CD4-positive, alpha-beta T cell treated with Interleukin-6 for 4 hours (primary cell): ENCODE data around the gene GSTO2.
A peak's percentile ranks its signal among the peaks of the same experiment; 100 is the strongest.

Experiments used
- DNase-seq: peaks from one replicate; pipeline ENCODE4 v3.0.0-alpha.2; 2020; ENCODE audit warnings: mixed read lengths

GSTO2 gene

DNA sequence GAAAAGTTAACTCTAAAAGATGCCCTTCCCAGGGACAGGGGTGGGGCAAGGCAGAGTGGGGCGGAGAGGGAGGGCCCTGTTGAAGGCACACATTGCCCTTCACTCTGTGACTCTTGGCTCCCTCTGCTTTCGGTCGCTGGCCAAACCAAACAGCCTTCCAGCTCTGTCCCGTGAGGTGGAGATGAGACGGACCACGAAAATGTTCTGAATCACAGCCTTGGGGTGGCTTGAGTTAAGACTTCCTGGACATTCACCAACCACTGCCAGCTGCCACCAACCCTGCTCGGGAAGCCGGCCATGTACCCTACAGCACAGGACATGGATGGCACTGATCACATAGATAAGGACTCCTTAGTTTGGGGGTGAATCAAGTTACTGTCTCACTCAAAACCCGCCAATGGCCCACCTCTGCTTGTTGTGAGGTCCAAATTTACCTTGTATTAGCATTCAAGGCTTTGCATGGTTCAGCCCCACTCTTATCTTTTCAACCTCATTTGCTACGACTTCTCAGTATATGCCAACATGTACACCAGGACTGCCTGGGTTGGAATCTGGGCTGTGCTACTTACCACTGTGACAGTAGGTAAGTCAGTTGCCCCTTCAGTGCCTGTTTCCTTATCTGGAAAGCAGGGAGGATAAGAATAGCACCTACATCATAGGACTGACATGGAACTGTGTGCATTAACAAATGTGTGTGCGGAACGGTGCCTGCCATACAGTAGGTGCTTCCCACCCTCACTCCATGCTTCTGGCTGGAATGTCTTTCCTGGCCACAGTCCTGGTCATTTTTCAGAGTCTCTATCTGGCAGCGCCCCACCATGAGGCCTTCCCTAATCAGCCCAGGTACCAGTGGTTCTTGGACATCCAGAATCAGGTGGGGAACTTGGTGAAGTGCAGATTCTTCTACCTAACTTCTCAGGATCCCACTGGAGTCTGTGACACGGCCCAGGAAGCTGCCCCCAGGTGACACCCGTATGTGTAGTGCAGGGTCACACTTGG is 41.3 kb downstream of the GSTO2 start:
- DNase-seq: no peak

DNA sequence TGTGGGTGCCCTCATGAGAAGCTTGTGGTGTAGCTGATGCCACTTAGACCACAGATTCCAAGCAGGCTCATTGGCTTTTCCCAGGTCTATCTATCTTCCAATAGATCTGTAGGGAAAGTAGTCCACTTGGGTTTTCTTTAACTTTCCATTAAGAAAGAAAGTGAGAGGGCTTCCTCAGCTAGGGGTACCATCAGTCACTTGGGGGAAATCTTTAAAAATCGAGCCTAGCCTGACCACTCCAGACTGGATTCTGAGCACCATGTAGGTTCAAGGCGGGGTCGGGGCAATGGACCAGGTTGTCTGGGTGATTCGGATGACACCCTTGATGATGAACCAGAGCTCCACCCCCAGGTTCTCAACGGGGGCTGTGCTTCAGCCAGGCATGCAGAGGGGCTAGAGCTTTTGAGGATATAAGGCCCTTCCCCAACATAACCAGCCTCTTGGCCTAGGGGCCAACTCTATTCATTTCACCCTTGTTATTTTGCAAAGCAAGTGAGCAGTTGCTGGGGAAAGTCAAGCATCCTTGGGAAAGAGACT is 42.3 kb downstream of the GSTO2 start:
- no peak for DNase-seq

DNA sequence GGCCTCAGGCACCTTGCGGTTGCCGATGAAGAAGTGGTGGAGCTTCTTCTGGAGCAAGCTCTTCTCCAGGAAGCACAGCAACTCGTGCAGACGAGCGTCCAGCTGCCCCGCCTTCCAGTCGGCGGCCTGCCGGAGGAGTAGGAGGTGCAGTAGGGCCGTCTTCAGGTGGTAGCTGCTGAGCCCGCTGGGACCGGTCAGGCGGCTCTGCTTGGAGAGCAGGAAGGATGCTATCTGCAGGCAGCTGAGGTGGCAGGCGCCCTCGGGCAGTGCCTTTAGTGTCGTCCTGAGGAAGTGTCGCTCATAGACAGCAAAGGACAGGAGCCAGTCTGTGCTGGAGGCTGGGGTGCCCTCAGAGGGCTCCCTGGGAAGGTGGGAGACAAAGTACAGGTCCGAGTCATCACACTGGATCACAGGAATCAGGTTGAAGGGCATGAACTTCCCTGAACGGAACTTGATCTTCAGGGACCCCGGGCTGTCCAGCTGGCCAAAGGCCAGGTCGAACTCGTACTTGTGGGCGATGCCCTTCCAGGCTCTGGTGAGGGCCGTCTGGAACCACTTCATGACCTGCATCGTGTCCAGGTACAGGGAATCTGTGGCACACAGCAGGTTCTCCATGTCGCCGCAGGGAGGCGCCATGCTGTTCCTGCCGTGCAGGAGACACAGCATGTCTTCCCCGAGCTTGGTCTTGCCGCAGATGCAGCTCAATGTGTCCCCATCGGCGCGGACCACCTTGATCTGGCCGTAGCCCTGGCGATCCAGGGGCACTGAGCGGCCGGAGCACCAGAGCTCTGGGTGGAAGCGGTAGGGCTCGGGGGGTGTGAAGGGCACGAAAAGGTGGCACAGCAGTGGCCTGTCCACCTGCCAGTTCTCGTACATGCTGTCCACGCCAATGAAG is 45.9 kb downstream of the GSTO2 start:
- DNase-seq: no peak

DNA sequence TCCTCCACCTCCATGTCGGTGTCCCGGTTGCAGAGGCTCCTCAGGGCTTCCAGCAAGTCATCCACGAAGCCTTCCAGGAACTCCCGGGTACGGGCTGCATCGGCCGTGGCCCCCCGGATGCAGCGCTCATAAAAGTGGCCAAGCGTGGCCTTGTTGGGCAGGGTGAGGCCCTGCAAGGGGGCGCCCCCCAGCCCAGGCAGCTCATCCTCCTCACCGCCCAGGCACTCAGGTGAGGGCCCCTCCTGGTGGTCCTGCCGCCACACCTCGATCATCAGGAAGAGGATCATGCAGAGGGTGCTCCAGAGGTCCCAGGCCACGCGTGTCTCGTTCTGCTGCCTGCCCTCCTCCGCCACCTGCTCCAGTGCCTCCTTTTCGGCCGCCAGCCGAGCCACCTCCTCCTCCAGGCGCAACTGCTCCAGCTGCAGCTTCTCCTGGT is 46.5 kb downstream of the GSTO2 start:
- no peak for DNase-seq

DNA sequence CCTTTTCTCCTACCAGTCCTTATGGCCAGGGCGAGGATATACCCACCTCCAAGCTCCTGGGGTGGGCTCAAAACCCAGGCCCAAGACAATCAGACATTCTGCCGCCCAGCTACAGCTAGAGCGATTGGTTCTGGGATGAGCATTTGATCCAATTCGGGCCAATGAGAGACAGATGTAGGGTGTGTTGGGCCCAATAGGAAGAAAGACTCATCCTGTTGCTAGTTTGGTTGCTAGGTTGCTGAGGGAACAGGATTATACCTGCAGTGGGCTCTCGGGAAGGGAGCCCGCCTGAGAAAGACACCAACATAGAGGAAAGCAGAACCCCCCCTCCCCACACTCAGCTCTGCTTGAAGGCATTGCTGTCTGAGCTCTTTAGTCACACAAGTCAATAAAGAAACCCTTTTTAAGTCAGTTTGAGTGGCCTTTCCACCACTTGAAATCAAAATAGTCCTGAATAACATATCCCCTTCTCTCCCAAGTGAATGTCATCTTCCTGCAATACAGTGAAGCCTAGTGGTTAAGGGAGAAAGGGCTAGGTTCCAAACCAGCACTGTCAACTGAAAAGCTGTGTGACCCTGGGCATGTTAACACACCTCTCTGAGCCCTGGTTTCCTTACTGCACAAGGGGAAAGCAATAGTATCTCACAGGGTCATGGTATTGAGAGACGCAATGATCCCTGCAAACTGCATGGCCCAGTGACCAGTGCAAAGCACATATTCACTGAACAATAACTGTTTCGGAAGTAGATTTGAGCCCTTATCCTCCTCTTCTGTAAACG is 47.5 kb downstream of the GSTO2 start:
- no peak for DNase-seq

GRCh38 chr10:104317269-104317710 is 48.3 kb downstream of the GSTO2 start:
- DNase-seq: no peak

GRCh38 chr10:104317726-104318299 is 48.8 kb downstream of the GSTO2 start:
- no peak for DNase-seq

- no peak for DNase-seq
Measured at GRCh38 chr10:104318326-104318725, 49.3 kb downstream of the GSTO2 start.

GRCh38 chr10:104318810-104319741 is 50.1 kb downstream of the GSTO2 start:
- no peak for DNase-seq

DNA sequence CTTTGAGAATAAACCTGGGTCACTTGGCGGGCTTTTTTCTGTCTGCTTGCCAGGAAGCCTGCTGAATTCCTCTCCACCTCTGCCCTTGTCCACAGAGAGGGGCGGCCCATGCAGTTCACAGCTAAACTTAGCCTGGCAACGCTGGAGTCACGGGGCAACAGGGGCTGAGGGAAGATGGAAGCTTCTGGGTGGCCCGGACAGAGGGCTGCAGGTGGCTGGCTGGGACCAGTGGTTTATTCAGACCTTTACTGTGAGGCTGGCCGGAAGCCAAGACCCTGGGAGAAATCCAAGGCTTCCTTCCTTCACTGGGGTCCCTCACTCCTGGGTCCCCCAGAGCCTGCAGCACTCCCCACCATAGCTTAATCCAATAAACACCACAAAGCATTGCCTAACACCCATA is 52.2 kb downstream of the GSTO2 start:
- no peak for DNase-seq

DNA sequence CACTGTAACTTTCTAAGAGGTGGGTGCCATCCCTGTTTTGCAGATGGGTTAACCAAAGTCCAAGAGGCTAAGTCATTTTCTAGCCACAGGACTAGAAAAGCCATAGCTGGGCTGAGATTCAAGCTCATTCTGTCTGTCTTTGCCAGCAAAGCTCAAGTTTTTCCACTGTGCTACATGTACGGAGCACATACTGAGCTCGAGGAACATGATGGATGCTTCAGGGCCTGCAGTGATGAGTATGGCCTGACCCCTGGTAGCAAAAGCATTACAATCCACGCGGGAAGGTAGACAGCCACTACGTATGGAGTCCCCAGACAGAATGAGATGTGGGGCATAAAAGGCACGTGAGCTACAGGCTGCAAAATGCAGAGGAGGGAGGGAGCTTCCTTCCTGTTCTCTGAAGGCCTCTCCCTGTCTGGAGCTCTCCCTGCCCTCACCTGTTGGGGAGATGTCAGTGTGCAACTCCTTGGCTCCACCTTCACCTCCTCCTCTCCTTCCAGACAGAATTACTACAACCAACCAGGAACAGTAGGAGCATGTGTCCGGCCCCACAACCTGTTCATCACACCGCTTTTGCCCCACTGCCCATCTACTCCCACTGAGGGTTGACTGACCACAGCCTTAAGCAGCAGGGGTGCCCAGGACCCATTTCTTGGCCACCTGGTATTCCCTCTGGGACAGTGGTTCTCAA is 52.9 kb downstream of the GSTO2 start:
- peak; percentile 57 for DNase-seq

GRCh38 chr10:104322416-104322782 is 53.4 kb downstream of the GSTO2 start:
- peak; percentile 52 for DNase-seq

- DNase-seq: no peak
Measured at GRCh38 chr10:104323085-104323484, 54.1 kb downstream of the GSTO2 start.

- DNase-seq: no peak
Measured at GRCh38 chr10:104323760-104324201, 54.8 kb downstream of the GSTO2 start.

DNA sequence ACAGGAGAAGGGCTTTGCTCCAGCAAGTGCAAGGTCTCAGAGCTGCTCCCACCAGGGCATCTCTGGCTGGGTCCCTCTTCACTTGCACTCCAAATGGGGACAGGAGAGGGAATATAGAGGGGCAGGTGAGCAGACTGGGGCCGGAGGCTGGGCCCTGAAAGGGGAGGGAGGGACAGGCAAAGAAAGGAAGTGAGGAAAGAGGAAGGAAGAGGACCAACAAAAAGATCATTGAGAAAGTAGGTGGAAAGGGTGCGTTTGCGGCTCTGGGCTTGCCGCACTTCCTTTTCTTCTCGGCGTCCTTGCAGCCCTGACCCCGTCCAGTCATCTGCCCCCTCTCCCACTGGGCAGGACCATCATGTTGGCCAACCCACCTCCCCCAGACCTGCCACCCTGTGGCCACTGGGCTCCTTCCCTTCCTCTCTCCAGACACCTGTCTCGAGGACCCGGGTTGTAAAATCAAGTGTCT is 55.3 kb downstream of the GSTO2 start:
- no peak for DNase-seq

DNA sequence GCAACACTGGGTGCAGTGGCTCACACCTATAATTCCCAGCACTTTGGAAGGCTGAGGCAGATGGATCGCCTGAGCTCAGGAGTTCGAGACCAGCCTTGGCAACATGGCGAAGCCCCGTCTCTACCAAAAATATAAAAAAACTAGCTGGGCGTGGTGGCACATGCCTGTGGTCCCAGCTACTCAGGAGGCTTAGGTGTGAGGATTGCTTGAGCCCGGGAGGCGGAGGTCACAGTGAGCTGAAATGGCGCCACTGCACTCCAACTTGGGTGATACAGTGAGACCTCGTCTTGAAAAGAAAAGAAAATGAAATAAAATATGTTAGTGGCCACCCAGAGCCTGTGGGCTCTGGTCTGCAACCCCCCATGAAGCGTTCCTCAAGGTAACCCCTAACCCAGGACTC is 55.9 kb downstream of the GSTO2 start:
- no peak for DNase-seq

DNA sequence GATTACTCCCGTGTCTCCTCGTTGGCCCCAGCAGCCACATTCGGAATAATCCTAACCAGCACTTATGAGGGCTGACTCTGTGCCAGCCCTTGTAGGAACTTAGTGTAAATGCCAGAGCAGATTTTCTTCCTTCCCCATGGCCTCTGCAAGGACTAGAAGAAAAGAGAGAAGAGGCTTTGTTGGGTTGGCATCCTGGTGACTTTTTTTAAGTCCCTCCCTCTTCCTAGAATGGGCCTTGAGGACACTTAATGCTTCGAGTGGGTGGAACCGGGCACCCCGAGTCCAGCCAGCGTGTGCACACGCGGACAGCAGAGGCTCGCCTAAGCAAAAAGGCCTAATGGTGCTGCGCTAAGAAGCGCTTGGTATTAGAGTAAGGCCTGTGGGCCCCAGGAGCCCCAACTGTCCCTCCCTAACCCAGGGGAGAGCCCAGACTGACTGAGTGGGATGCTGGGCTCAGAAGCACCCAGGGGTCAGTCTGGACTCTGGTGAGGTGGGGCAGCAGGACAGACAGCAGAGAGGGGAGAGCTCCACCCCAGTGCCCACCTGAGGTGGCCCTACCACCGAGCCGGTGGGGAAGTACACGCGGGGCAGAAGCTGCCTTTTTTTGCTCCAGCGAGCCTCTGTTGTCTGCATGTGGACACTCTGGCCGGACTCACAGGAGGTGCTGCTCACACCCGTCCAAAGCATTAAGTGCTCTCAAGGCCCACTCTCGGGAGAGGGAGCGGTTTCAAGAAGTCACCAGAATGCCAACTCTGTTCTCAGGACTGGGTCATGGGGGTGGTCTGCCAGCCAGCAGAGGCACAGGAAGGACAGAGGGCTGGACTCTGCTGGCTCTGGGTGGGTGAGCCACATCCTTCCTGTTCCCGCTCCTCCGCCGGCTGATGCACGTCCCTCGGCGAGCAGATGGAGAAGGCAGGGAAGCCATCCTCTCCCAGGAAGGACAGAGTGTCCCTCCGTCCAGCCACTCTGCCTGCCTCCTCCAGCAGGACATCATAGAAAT is 56.8 kb downstream of the GSTO2 start:
- no peak for DNase-seq

DNA sequence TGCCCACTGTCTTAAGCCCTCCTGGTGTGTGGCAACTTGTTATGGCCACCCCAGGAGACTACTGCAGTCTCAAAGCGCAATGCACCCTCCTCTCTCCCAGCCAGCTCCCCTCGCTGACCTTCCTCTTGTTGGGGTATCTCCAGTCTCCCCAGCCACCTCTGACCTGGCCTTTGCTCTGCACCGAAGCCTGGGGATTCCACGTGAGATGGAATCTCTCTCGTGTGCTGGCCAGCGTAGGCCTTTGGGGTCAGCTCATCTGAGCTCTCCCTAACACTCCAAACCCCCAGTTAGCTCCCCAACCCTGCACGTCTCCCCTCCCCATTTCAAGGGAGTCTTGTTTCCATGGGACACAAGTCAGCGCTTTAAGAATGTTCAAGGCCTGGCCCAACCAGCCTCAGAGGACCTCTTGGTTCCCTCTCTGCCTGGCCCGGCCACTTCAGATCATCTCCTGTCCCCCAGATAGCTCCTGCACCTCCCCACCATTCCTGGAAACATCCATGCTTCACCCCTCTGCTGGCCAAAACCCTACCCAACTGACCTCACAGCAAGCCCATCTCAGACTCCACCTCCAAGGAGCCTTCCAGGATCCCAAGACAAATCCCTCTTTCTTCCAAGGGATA is 58.1 kb downstream of the GSTO2 start:
- no peak for DNase-seq
